Head of caudate nucleus (tissue), 42 donors: ENCODE results near the gene DUSP12.
A peak's percentile ranks its signal among the peaks of the same experiment; 100 is the strongest.
"Not testable (repeated sequence)": the region's sequence is repeated elsewhere in the genome, so short reads cannot be mapped to it uniquely, and the experiment has no call there.

Source experiments
- DNase-seq, 42 donors: peaks; one replicate each; pipeline versions ENCODE4 v3.0.0 to v3.0.0-alpha.2; 2020 to 2021; ENCODE audit warnings: mixed read lengths in 7 of 42
- intact Hi-C: fragments of 100-400 bp; cut with DNase I; formaldehyde crosslinking; loops from one replicate; pipeline ENCODE4 v1.15.0; 2022

The DUSP12 gene

GRCh38 chr1:161749509-161750407 lies at the start of gene DUSP12:
Gene DUSP12 (plus strand): TSS chr1:161749786. CDS start chr1:161749802, 16 bp downstream.
- DNase-seq = peak; percentile 86 to 98 (median 95)
- intact Hi-C loops = loop anchor here (10.0 kb wide), 1 partner anchor 265 kb away; no protein-coding TSS in a partner anchor

DNA sequence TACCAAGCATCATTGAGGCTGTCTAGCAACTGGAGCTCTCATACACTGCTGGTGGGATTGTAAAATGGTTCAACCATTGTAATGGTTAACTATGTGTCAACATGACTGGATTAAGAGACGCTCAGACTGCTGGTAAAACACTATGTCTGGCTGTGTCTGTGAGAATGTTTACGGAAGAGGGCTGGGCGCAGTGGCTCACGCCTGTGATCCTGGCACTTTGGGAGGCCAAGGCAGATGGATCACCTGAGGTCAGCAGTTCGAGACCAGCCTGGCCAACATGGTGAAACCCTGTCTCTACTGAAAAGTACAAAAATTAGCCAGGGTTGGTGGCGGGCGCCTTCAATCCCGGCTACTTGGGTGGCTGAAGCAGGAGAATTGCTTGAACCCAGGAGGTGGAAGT lies 47.3 kb upstream of the DUSP12 start:
- no peak for DNase-seq
- intact Hi-C loops = no loop called here

- intact Hi-C loops = no loop called here
- no peak for DNase-seq
These were observed 44.0 kb upstream of the DUSP12 start for GRCh38 chr1:161705537-161705936.

DNA sequence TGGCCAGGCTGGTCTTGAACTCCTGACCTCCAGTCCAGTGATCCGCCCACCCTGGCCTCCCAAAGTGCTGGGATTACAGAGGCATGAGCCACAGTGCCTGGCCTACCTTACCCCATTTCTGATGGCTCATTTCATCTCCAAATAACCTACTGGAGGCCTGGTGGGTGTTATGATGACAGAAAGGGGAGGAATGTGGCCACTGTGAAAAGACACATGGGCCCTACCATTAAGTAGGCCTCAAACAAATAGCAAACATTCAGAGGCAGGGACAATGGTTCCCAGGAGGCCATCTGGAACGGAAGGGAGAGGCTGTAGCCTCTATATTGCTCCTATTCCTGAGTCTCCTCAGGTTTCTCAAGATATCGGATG lies 43.5 kb upstream of the DUSP12 start:
- intact Hi-C loops = no loop called here
- no peak for DNase-seq

DNA sequence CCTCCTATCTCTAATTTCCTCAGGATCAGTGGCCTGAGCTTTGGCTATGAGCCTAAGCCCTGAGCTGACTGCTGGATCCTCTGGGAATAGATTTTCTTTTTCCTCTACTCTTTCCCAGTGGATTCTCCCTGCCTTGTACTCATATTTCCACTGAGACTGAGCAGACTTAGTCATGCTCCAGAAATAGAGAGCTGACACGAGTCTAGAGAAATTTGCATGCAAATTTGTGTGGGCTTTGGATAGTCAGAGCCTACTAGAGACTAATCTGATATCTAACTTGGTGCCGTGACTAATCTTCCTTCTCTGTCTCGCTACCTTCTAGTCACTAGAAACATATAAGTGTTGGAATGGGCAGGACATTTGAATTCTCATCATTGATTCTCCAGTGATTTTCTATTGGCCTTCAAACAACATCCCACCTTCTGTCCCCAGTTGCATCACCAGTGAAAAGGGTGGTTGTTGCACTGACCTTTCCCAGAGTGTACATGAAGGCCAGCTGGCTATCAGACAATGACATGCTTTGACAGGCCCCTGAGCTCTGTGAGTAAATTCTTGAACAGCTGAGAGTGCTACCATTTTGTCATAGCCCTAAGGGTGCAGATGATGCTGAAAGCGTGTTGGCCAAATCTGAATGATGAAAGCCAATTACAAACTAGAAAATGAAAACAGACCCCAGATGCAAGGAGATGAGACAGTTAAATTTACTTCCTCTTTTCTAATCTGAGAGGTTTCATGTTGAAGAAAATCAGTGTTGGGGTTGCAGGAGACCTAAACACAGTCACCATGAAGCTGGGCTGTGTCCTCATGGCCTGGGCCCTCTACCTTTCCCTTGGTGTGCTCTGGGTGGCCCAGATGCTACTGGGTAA lies 42.9 kb upstream of the DUSP12 start, which contains the start of gene FCRLA:
Gene FCRLA (plus strand): TSS at position 748 of the 866 bp plus-strand sequence. CDS start 36 bp downstream, at position 784.
- peak in 25 of 42 donors; percentile 2 to 75 (median 37) for DNase-seq

GRCh38 chr1:161707503-161707902 lies 42.1 kb upstream of the DUSP12 start:
- intact Hi-C loops = no loop called here
- no peak for DNase-seq

More for the DNA sequence above, 42.9 kb upstream of the DUSP12 start, which contains the start of gene FCRLA:
- intact Hi-C loops = no loop called here

- DNase-seq = no peak
- intact Hi-C loops = no loop called here
These were observed 40.2 kb upstream of the DUSP12 start for GRCh38 chr1:161709373-161709772.

GRCh38 chr1:161710560-161710959 lies 39.0 kb upstream of the DUSP12 start:
- intact Hi-C loops = no loop called here
- no peak for DNase-seq

GRCh38 chr1:161718559-161719324 lies 30.8 kb upstream of the DUSP12 start:
- intact Hi-C loops = no loop called here
- no peak for DNase-seq

- intact Hi-C loops = no loop called here
- DNase-seq = no peak
These were observed 30.3 kb upstream of the DUSP12 start for GRCh38 chr1:161719325-161719611.

DNA sequence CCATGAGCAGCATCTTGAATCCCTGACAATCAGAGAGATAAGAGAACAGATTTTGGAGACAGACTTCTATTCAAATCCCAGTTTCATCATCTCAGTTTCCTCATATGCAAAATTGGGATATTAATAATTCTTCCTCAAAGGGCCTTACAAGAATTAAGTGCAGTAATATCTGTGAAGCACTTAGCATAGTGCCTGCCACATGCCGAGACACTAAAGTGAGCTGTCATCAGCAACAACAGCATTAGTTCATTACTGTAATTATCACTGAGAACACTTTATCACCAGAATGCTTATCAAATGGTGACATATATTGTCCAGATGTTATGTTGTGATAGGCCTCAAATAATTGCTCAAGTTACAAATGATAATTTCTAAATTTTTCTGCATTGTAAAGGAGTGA lies 29.2 kb upstream of the DUSP12 start:
- intact Hi-C loops = no loop called here
- no peak for DNase-seq

DNA sequence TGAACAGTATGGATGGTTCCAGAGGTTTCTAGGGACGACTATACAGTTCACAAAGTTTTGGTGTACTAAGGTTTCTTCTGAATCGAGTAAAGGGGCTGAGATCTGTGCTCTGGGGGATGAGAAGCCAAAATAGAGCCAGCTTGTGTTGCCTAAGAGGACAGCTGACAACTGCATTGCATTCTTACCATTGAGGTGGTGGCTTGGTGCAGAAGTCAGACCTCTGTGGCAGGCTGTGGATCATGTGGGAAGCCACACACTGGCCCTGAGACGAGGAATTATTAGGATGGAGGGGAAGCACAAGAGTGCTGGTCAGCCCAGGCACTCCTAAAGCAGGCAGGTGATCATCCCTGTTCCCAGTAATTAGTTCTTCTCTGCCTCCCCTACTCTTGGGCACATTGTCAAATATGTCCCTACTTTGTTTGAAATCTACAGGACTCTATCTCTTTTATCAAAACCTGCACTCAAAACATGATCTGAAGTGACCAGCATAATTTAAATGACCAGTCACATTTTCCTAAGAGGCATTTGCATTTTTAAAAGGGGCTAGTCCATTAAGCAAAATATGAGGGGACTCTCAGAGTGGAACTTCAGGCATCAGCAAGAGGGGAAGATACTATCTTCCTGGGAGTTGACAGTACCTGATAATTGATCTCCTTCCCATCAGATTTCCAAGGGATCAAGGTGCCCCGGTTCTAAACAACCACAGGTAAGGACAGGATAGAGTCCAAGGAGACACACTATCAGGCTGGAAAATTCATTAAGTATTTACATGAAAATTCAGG lies 28.4 kb upstream of the DUSP12 start, which contains the start of gene FCRLB:
Gene FCRLB (plus strand): TSS at position 589 of the 782 bp plus-strand sequence. CDS start 1,129 bp downstream, outside the sequence.
- no peak for DNase-seq
- intact Hi-C loops = no loop called here

DNA sequence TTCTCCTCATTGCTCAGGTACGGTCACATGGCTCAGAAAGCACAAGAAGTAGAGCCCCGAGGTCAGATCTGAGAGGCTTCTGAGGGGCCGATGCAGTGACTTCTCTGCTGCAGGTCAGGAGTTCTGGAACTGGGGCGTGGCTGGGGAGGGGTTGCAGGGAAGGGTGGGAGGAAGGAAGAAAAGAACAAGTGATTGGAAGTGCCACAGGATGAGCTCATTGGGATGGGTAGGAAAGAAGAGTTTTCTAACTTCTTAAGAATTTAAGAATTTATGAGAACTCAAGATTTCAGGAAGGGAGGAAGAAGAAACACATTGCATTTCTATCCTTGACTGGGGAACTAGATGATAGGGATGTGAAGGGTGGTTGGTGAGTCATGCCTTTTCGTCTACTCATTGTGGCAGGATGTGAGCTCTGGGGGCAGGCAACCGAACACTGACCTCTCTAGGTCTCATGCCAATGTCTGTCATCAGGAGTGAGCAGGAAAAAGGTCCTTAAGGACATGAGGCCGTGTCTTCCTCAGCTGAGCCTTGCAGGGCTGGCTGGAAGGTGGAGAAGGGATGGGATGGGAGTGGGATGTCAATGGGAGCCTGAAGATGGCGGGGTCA lies 27.7 kb upstream of the DUSP12 start:
- intact Hi-C loops = no loop called here
- peak in 1 of 42 donors; percentile 19 for DNase-seq

DNA sequence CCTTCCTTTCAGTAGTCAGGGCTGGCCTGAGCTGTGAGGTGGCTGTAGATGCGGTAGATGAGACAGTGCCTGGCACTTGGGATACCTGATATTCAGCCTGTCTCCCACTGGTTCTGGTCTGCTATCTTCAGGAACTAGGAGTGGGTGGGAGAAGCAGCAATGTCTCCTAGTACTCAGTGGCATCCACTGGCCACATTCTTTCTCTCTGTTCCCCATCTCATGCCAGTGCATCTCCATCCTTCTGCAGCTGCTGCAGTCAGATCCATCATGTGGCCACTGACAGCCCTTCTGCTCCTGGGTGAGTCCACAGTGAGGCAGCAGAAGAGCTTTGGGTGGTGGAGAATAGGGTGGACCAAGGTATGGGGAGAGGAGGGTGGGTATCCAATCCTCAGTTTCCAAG lies 27.2 kb upstream of the DUSP12 start:
- intact Hi-C loops = no loop called here
- DNase-seq = no peak

DNA sequence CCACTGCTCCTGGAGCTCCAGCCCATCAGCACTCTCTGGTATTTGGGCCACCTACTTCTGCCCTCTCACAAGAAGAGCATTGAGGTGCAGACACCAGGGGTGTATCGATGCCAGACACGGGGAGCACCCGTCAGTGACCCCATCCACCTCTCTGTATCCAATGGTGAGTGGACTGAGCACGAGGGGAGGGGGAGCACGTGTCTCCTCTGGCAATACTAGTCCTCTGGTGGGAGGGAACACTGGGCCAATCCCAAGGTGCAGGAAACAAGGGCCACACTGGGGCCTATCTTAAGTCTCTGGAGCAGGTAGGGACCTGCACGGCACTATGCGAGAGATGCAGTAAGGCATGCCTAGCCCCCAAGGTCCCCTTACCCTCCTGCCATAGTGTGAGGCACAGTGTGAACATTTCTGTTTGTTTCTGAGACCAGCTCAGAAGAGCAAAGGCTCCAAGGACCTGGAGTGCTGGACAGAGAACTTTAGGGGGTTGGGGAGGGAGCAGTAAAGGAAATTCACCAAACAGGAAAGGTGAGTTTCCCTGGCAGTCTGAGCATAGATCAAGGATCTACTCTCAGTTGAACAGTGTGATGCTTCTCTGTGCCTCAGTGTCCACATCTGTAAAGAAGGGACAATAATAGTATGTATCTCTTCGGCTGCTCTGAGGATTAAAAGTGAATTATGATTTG lies 26.0 kb upstream of the DUSP12 start:
- intact Hi-C loops = no loop called here
- no peak for DNase-seq

DNA sequence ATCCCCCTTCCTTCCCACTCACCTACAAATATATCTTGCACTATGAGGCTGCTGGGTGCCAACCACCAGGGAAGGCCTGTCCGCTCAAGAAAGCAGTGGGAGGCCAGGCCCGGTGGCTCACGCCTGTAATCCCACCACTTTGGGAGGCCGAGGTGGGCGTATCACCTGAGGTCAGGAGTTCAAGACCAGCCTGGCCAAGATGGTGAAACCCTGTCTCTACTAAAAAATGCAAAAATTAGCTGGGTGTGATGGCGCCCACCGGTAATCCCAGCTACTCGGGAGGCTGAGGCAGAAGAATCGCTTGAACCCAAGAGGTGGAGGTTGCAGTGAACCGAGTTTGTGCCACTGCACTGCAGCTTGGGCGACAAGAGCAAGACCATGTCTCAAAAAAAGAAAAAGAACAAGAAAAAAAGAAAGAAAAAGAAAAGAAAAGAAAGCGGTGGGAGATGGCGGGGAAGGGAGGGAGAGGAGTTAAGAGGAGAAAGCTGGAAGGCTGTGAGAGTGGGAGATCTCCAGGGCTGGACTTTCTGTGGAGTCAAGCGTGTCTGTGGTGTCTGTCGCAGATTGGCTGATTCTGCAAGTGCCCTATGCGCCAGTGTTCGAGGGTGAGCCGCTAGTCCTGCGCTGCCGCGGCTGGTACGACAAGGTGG lies 24.2 kb upstream of the DUSP12 start:
- DNase-seq, intact Hi-C loops: not testable (repeated sequence)

DNA sequence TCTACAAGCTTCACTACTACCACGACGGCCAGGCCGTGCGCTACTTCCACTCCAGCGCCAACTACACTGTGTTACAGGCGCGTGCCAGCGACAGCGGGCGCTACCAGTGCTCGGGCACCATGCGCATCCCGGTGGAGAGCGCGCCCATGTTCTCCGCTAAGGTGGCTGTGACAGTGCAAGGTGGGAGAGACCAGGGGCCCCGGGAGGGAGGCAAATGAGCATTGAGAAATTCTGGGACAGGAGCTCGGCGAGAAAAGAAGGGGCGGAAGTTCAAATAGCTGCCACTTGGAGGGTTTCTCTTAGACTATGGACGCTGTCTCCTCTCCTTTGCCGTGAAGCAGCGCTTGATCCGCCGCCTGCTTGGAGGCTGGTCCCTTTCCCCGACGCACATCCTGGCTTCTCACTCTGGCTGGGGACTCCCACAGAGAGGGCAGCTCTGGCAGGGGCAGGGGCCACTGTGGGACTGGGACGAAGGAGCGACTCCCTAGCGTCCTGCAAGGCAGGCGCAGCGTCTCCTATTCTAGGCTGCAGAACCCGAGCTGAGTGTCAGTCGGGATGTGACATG lies 23.6 kb upstream of the DUSP12 start:
- DNase-seq = peak; percentile 30 to 80 (median 58)
- intact Hi-C loops = no loop called here
